K562 (cell line): ENCODE data around the gene SEC23IP. TPM values are rescaled to one million over a fixed set of nuclear protein-coding genes. Genes with fewer than 3 reads are reported as not detected.

Experiments used
- ATAC-seq: fragments of 200-7000 bp; cut with Tn5 transposase; 3 replicates; pipeline ENCODE4 v1.9.1; 2020; ENCODE audit warnings: moderate library complexity
- BruUV-seq: library from RNA; stranded (reverse); fragments of 400-500 nt; replicated peaks from 2 replicates; lab custom pipeline; 2021; lab: Mats Ljungman, UMichigan
- CTCF ChIA-PET: fragments of 300-600 bp; formaldehyde crosslinking; extraction: SDS; loops from one replicate; lab custom pipeline; 2021; ENCODE audit warnings: low intra/inter-chr PET ratio; lab: Yijun Ruan, JAX
- POLR2A ChIA-PET: fragments of 300-600, 350-650 bp; sonication (Branson Sonifier 250); formaldehyde crosslinking; extraction: SDS; loops from one replicate; lab custom pipeline; 2021; ENCODE audit warnings: antibody characterized with exemption, inconsistent platforms; lab: Yijun Ruan, JAX
- DNase-seq, 4 experiments: peaks; one replicate each; pipeline versions ENCODE4 v3.0.0 to v3.0.0-alpha.2; 2011 to 2018; ENCODE audit warnings: low spot score in 3 of 4, mixed read lengths in 3 of 4; ENCODE audit errors: extremely low read depth in 1 of 4
- FAIRE-seq: peaks from 2 replicates; lab custom pipeline; 2011; peaks lifted over from hg19 to GRCh38; lab: Jason Lieb, UNC
- H2AFZ ChIP-seq: 2 replicates; pipeline ENCODE4 v1.6.0; 2011; ENCODE audit warnings: low read depth, low read length, control low read depth, inconsistent platforms
- H3K27ac ChIP-seq: fragments of 200-600 bp; 3 replicates; pipeline ENCODE4 v1.8.0; 2011; ENCODE audit warnings: low read depth, mild to moderate bottlenecking, control low read depth, inconsistent platforms, low read length, moderate library complexity, mixed read lengths; ENCODE audit errors: extremely low read depth
- H3K27me3 ChIP-seq, 2 experiments: fragments of 300-600 bp in 1 of 2; 2 replicates in 1 of 2; 3 replicates in 1 of 2; pipeline versions ENCODE4 v1.6.0 to v1.8.0; 2011; ENCODE audit warnings: inconsistent platforms in 2 of 2, low read length in 2 of 2, mild to moderate bottlenecking in 1 of 2, mixed read lengths in 1 of 2, moderate library complexity in 1 of 2; ENCODE audit not compliant: control insufficient read depth in 2 of 2, insufficient read depth in 2 of 2
- H3K36me3 ChIP-seq: fragments of 300-600 bp; 3 replicates; pipeline ENCODE4 v1.8.0; 2011; ENCODE audit warnings: mild to moderate bottlenecking, low read length, inconsistent platforms; ENCODE audit not compliant: control insufficient read depth, insufficient read depth
- H3K4me1 ChIP-seq, 2 experiments: fragments of 200-600 bp in 1 of 2; replicated peaks in 1 of 2; 2 replicates in 1 of 2; 3 replicates in 1 of 2; pipeline versions ENCODE4 v1.5.1 to v1.8.0; 2011; ENCODE audit warnings: inconsistent platforms in 2 of 2, low read length in 2 of 2, mild to moderate bottlenecking in 1 of 2, mixed read lengths in 1 of 2, moderate library complexity in 1 of 2; ENCODE audit not compliant: control insufficient read depth in 2 of 2, insufficient read depth in 2 of 2
- H3K4me2 ChIP-seq: 2 replicates; pipeline ENCODE4 v1.6.1; 2011; ENCODE audit warnings: low read length, control low read depth, inconsistent platforms, mixed read lengths; ENCODE audit not compliant: insufficient read depth
- H3K4me3 ChIP-seq: fragments of 200-600 bp; sonication (generic), shearing (Covaris generic); 2 replicates; pipeline ENCODE4 v1.5.1; 2016; ENCODE audit warnings: control low read depth, inconsistent platforms
- H3K79me2 ChIP-seq: fragments of 200-600 bp; 3 replicates; pipeline ENCODE4 v1.8.0; 2011; ENCODE audit warnings: low read length, inconsistent platforms; ENCODE audit not compliant: control insufficient read depth, insufficient read depth
- H3K9ac ChIP-seq, 2 experiments: 2 replicates each; pipeline versions ENCODE4 v1.6.0 to v1.6.1; 2011; ENCODE audit warnings: low read depth in 2 of 2, low read length in 2 of 2, control low read depth in 1 of 2, inconsistent platforms in 1 of 2, mild to moderate bottlenecking in 1 of 2, mixed read lengths in 1 of 2; ENCODE audit not compliant: insufficient read depth in 1 of 2
- H3K9me1 ChIP-seq: one replicate; pipeline ENCODE4 v1.6.0; 2011; ENCODE audit warnings: inconsistent platforms, mild to moderate bottlenecking, low read length, moderate library complexity; ENCODE audit not compliant: control insufficient read depth, insufficient read depth
- H3K9me3 ChIP-seq: replicated peaks from 2 replicates; pipeline ENCODE4 v1.5.1; 2011; ENCODE audit warnings: low read depth, low read length, inconsistent platforms; ENCODE audit not compliant: control insufficient read depth, insufficient read depth
- H4K20me1 ChIP-seq: replicated peaks from 2 replicates; pipeline ENCODE4 v1.6.1; 2011; ENCODE audit warnings: low read length, inconsistent platforms, mixed read lengths; ENCODE audit not compliant: control insufficient read depth, insufficient read depth
- KLF10 ChIP-seq: fragments of 250-450 bp; sonication (Bioruptor Pico); IDR thresholded peaks from 2 replicates; pipeline ENCODE4 v1.6.1; 2021; ENCODE audit warnings: matching md5 sums
- LARP7 ChIP-seq: fragments of 450-650 bp; IDR thresholded peaks from 2 replicates; pipeline ENCODE4 v1.6.1; 2016
- LCOR ChIP-seq: sonication (generic); formaldehyde crosslinking; IDR thresholded peaks from 2 replicates; pipeline ENCODE4 v1.8.0; 2022; ENCODE audit warnings: mild to moderate bottlenecking, missing genetic modification reagents
- PRDM10 ChIP-seq: fragments of 450-650 bp; IDR thresholded peaks from 2 replicates; pipeline ENCODE4 v1.6.1; 2018; ENCODE audit not compliant: partially characterized antibody
- RBFOX2 ChIP-seq: fragments of 200-400 bp; formaldehyde crosslinking; IDR thresholded peaks from 2 replicates; pipeline ENCODE4 v1.6.1; 2017; ENCODE audit warnings: low read depth, mild to moderate bottlenecking, low read length, moderate library complexity
- TSC22D4 ChIP-seq: fragments of 450-650 bp; IDR thresholded peaks from 2 replicates; pipeline ENCODE4 v1.6.1; 2016; ENCODE audit warnings: missing genetic modification characterization, missing biosample characterization, control low read depth
- ZNF12 ChIP-seq: sonication (generic); formaldehyde crosslinking; IDR thresholded peaks from 2 replicates; pipeline ENCODE4 v1.4.0; 2020; ENCODE audit warnings: mild to moderate bottlenecking, missing genetic modification reagents
- ZNF134 ChIP-seq: fragments of 250-450 bp; sonication (Bioruptor Pico); conservative IDR thresholded peaks from 2 replicates; pipeline ENCODE4 v1.4.0; 2020
- ZNF780A ChIP-seq: fragments of 250-450 bp; sonication (Bioruptor Pico); IDR thresholded peaks from 2 replicates; pipeline ENCODE4 v1.5.0; 2021; ENCODE audit warnings: mild to moderate bottlenecking
- WGBS: fragments of 100-300 bp; shearing (Covaris generic); methylation state at CpG from one replicate; pipeline ENCODE4 v1.1.6; 2016; ENCODE audit warnings: low coverage, mixed read lengths; ENCODE audit not compliant: insufficient coverage; ENCODE audit errors: missing lambda C conversion rate; 5-methylcytosine and 5-hydroxymethylcytosine counted together
- in situ Hi-C: fragments of 300-500 bp; cut with MboI; formaldehyde crosslinking; loops from 4 replicates; pipeline ENCODE4 v1.15.0; 2018; ENCODE audit warnings: inconsistent platforms, mixed read lengths
- intact Hi-C: fragments of 100-400 bp; cut with micrococcal nuclease; formaldehyde crosslinking; loops from 2 replicates; pipeline ENCODE4 v1.14.2; 2022
- polyA plus RNA-seq, 8 experiments: library from polyadenylated mRNA; depleted of rRNA in 4 of 8; stranded (reverse) in 5 of 8; unstranded in 3 of 8; fragments of >200 nt; fragmentation: Nextera tagmentation in 2 of 8; fragmentation: Illumina TruSeq in 1 of 8; extraction: Ambion mirVana in 2 of 8; extraction: Trizol in 1 of 8; gene quantifications; 2 replicates each; pipeline versions ENCODE4 v1.2.1 to v1.2.3, GENCODE V29; 2011 to 2014; ENCODE audit warnings: inconsistent platforms in 1 of 8, missing spikeins in 1 of 8
- total RNA-seq, 7 experiments: library from RNA; depleted of rRNA in 6 of 7; stranded (reverse); fragments of >200 nt in 6 of 7; fragmentation: Illumina TruSeq in 2 of 7; extraction: Trizol in 2 of 7; gene quantifications; 2 replicates each; pipeline versions ENCODE4 v1.2.1 to v1.2.3, GENCODE V29; 2011 to 2021; ENCODE audit warnings: low replicate concordance in 1 of 7

SEC23IP gene
- total and polyA plus RNA-seq, 9 of the 15 experiments (the other 6 are each of a cell fraction or from before 2014, with no cell fraction given), result 15.8 to 38.4 (median 22.5) TPM

DNA sequence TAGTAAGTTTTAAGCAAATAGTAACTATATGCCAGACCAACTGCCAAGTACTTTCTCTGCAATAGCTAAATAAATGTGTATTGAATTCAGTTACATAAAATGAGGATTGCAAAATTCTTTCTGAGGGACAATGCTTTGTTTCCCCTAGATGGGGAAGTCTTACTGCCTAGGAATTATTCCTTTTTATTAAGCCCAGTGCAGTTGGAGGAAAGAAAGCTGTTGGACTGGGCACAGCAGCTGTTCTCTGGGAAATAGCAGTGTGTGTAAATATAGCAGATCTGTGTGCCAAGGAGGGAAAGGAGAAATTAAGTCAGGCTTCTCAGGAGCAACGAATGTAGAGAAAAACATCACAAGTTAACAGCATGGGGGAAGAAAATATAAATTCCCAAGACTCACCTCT lies 77.1 kb downstream of the SEC23IP start (continued):
- no peak for TF ChIP-seq PRDM10

DNA sequence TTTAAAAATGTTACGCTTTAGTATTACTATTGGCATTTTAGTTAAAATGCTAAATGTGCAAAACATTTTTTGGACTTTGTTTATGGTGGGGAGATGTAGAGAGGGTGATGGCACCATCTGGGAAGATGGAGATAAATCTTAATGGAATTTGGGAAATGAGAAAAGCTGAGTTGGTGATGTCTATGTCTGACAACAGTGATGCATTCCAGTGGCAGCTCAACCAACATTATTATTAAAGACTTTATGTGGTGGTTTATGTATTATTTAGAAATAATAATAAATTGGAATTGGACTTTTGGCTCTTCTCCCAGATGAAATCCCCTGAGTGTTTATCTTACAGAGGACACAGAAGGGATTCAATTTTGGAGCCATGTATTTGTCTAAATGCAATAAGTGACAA lies 77.6 kb downstream of the SEC23IP start:
- no peak for DNase-seq
- no peaks in the 10 kb centered on the region for H3K27me3 ChIP-seq
- ChIA-PET POLR2A (interaction anchor here (0.5 kb wide), 1 partner anchor 491 kb away, joined by 3 read pairs; no protein-coding TSS in a partner anchor), CTCF (no interaction called here)
- no peaks in the 10 kb centered on the region for H3K9me3 ChIP-seq
- TF ChIP-seq KLF10 (CRISPR knock-in tag), result no peak
- TF ChIP-seq ZNF780A (CRISPR knock-in tag), result no peak
- TF ChIP-seq LCOR, result no peak
- TF ChIP-seq LARP7, result no peak
- TF ChIP-seq ZNF12 (CRISPR knock-in tag), result no peak
- no peak for TF ChIP-seq RBFOX2
- no peak for TF ChIP-seq ZNF134 (CRISPR knock-in tag)
- no peak for TF ChIP-seq TSC22D4 (tag)
- TF ChIP-seq, all 486 proteins: peak for 0
- Histone ChIP-seq H3K27ac (no peak overlapping the region), H3K9me1 (no peaks in the 10 kb centered on the region), H3K36me3 (no peaks in the 10 kb centered on the region), H3K4me1 (no peaks in the 10 kb centered on the region; a peak in 1 of 5 replicates), H3K4me2 (no peak overlapping the region), H3K4me3 (no peak overlapping the region), H4K20me1 (no peaks in the 10 kb centered on the region), H3K79me2 (no peaks in the 10 kb centered on the region), H3K9ac (no peak overlapping the region), H2AFZ (no peak overlapping the region)
- intact Hi-C loops, result no loop called here
- no peak for ATAC-seq
- WGBS, result 9% methylated on average over 1 of the region's 1 CpG
- in situ Hi-C loops, result no loop called here
- no TSS peak for BruUV-seq
- FAIRE-seq, result no peak
